Stimulated activated naive CD8-positive, alpha-beta T cell treated with anti-CD3 and anti-CD28 coated beads, Interleukin-15, Interleukin-2, amounts not matched to agents 100 U/mL and 50 U/mL, for 24 hours (primary cell): ENCODE results near the gene GALR1.

ENCODE experiments used
- ATAC-seq: fragments of 150-1000 bp; cut with Tn5 transposase; one replicate; pipeline ENCODE4 v1.10.0; 2021
- DNase-seq: peaks from one replicate; pipeline ENCODE4 v3.0.0; 2021

Gene GALR1

DNA sequence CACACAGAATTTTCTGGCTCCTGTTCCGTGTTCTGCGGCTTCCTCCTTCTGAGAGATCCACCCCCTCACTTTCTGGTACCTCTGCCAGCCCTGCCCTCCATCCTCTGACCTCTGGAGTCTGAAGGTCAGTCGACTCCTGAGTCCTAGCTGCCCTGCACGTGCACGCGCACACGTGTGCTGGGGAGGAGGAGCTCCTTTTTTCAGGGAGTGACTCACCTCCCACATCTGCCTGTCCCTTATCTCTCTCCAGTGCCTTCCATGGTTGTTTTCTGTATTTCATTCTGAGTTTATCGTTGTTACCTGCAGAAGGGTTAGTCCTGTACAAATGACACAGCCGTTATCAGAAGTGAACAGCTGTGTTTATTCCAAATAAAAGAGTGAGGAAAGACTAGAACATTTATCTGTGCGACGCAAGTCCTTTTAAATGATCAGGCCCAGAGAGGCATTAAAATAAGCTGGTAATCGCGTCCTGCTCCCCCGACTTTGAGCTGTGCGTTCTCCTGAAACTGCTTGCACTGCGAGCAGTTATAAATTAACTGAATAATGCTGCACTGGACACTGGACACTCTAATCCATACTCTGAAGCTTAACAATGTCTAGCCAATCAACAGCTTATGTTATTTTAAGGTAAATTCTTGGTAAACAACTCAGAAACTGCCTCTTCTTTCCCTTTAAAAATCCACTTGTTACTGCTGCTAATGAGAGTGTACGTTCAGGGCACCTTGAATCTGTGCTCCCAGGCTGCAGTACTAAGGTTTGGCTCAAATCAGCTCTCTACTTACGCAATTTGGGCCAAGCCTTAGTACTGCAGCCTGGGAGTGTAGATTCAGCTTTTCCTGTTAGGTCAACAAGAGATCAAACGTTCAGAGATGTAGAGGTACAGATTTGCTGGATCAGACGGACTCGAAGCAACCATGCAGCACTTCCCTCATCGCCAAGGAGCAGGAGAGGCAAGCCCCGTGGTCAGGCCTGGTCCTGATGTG lies 72.5 kb downstream of the GALR1 start:
- ATAC-seq (no peak), DNase-seq (no peak)

DNA sequence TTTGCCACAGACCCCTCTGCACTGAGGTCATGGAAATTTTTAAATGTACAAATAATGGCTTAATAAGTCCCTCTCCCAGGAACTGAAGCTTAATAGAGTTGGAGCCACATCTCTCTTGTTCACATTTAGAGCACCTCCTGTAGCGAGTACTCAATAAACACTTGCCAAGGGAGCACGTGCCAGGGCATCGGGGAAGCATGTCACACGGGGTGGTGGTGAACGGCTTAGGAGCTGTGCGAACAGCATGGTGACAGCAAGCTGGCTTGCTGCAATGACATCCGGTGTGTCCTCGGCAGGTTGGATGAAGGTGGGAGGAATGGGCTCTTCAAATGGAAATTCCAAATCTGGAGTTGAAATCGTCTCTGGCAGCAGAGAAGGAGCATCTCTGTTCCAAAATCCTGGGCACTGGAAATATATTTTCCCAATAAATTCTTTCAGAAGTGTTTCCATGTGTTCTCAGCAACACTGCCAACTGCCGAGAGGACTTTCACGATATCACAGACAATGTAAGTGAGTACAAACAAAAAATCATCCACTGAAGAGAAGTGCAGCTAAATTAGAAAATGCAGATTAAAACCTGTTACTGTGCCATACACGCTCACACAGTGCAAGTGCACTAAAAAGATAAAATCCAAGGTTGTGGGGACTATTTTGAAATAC lies 74.1 kb downstream of the GALR1 start:
- DNase-seq (no peak), ATAC-seq (no peak)
